HG03575 (cell line): ENCODE measurements around the gene TXNRD2.
"Not testable (repeated sequence)": the region's sequence is repeated elsewhere in the genome, so short reads cannot be mapped to it uniquely, and the experiment has no call there.

Experiments used
- ATAC-seq: cut with Tn5 transposase; IDR thresholded peaks from one replicate; pipeline ENCODE4 v1.9.1; 2021; ENCODE audit not compliant: unreplicated experiment, insufficient number of reproducible peaks, low FRiP score; ENCODE audit errors: extremely low read depth

The TXNRD2 gene

GRCh38 chr22:19842393-19843106 lies 99.1 kb downstream of the TXNRD2 start:
- ATAC-seq: no peak

GRCh38 chr22:19841641-19842392 lies 99.8 kb downstream of the TXNRD2 start:
- no peak for ATAC-seq

DNA sequence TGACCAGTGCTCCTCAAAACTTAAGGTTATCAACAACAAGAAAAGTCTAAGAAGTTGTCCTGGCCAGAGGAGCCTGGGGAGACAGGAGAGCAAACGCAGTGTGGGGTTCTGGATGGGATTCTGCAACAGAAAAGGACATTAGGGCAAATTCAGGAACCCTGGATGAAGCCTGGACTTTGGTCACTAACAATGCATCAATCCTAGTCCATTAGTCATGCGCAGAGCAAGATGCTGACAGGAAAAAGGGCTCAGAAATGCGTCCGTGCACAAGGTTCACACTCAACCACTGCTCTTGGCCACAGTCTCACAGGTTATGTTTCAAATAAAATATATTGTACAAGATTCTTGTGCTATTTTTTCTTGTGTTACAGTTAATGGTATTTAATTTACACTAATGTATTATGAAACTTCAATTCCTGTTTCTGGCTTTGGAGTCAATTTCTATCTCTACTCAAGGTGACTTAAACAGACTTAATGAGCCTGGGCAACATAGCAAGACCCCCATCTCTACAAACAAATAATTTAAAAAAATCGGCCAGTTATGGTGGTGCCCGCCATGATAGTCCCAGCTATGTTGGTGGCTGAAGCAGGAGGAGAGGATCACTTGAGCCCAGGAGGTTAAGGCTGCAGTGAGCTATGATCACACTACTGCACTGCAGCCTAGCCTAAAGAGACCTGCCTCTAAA lies 100.5 kb downstream of the TXNRD2 start:
- ATAC-seq: no peak

DNA sequence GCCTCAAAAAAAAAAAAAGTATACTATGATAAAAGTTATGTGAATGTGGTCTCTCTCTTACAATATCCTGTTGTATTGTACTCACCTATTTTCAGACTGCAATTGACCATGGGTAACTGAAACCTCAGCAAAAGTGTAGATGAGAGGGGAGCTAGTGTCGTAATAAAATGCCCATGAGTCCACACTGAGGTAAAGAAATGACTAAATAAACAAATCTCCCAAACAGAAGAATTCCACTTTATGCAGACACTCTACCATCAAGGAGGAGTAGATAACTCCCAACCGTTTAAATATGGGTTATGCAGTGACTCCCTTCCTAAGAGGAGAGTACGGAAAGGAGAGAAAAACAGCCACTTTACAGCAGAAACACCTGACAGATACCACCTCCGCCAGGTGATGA lies 101.6 kb downstream of the TXNRD2 start:
- no peak for ATAC-seq

DNA sequence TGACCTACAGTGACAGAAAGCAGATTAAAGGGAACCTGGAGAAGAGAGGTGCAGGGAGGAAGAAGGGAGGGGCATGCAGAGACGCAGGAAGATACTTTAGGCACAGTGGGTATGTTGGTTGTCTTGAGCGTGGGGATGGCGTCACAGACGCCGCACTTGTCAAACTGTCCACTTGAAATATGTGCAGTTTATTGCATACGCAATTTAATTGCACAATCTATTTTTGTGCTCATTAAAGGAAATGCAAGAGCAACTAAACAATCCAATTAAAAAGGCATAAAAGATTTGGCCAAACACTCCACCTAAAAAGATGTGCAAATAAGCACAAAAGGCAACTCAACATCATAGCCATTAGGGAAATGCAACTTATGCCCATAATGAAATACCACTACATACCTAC lies 103.7 kb downstream of the TXNRD2 start:
- no peak for ATAC-seq

GRCh38 chr22:19836512-19836911 lies 105.1 kb downstream of the TXNRD2 start:
- no peak for ATAC-seq

- ATAC-seq: no peak
Measured at GRCh38 chr22:19834599-19834998, 107.0 kb downstream of the TXNRD2 start.

- ATAC-seq: not testable (repeated sequence)
Measured at GRCh38 chr22:19833327-19833726, 108.3 kb downstream of the TXNRD2 start.

DNA sequence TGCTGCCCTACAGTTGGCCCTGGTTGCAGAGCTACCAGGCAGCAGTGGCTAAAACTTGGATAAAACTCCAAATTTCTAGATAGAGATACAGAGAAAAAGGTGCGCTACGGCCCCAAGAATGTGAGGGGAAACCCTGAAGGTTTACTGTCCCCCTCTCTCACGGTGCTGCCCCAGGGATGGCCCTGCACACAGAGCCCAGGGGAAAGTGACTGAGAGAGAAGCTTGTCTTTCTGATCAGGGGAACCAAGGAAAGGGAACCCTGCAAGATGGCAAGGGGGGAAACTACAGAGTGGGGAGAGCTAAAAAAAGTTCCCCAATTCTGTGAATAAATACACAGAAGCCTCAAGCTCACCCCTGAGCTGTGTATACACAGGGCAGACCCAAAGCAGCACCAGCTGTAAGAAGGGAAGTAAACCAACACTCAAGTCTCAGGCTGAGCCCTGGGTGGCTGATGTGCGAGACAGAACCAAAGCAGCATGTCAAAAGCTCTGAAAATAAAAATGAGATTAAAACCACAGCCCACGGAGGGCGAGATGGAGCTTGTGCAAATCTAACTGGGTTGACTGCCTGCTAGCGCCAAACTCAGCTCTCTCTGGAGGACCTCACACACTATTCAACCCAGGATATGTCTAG lies 109.0 kb downstream of the TXNRD2 start:
- no peak for ATAC-seq

GRCh38 chr22:19831979-19832378 lies 109.6 kb downstream of the TXNRD2 start:
- ATAC-seq: not testable (repeated sequence)

GRCh38 chr22:19831016-19831415 lies 110.6 kb downstream of the TXNRD2 start:
- ATAC-seq: no peak

GRCh38 chr22:19828035-19828401 lies 113.6 kb downstream of the TXNRD2 start:
- ATAC-seq: no peak

- no peak for ATAC-seq
Measured at GRCh38 chr22:19827341-19828034, 114.1 kb downstream of the TXNRD2 start.

DNA sequence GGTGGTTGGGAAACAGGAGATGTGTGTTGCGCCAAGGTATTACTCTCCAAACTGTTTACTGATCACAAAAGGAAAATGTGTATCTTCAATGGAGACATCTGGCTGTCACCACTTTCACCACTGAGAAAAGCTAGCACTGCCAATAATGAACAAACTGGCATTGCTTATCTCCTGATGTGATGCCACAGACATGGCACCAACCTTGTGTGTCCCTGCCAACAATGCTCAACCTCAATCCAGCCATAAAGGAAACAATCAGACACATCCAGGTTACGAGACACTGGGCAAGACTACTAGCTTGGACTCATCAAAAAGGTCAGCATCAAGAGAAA lies 115.0 kb downstream of the TXNRD2 start:
- ATAC-seq: no peak

DNA sequence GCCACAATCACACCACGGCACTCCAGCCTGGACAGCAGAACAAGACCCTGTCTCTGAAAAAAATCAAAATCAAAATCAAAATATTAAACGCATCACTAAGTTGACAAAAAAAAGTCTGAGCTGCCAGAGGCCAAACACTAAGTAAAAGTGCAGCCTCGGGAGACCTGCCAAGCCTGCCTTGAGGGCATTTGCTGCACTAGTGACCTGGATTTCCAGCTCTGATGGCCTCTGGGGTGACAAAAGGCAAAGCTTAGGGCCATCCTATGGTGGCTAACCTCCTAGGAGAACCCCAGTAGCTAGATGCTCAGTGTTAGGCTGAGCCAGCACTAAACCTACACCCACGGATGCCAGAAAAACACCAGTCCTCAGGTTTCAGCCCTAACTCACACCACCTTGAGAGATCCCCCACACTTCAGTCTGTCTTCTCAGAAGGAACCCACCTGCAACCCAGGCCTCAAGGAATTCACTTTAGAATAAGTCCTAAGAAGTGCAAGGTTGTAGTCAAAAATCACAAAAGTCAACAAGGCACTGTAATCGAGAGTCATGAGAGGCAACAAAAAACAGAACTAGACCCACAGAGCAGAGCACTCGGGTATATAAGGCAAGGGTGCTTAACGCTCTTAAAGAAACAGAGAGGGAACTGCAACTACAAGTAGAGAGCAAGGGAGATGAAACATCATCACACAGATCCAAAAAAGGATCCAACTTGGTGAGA lies 115.6 kb downstream of the TXNRD2 start:
- no peak for ATAC-seq
